Measurements from ENCODE around the gene C16orf96. TPM values are rescaled to one million over a fixed set of nuclear protein-coding genes. Genes with fewer than 3 reads are reported as not detected.

The C16orf96 gene
- total and polyA plus RNA-seq, 2 donors (not counting 3 experiments of a cell fraction or from before 2014, with no cell fraction given), result not detected

DNA sequence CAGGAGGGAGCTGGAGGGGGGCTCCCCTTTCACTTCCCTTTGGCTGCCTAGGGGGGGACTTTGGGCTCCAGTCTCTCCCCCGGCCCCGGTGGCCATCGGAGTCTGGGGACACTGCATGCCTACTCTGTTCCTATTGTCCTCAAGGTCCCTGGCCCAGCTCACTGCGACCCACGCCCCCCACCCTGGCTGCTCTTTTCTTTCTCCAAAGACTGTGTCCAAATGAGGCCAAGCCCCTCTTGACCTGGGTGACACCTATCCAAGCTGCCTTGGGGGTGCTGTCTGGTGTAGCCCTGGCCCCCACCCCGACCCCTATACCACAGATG, 45.7 kb downstream of the C16orf96 start:
- BruUV-seq (replicated peaks), result no TSS peak
- Histone ChIP-seq H2AFZ (ENCODE audit: low read depth, low read length) (no peak overlapping the region), H3K4me2 (ENCODE audit: insufficient read depth, low read length) (no peak overlapping the region), H3K27ac (ENCODE audit: insufficient read depth, low read depth, low read length) (no peak overlapping the region), H3K27me3 (ENCODE audit: control insufficient read depth in 2 of 2, insufficient read depth in 2 of 2, low read length in 2 of 2) (peaks cover 2 to 3% of the 10 kb centered on the region in 2 experiments), H4K20me1 (replicated peaks; ENCODE audit: control insufficient read depth, extremely low read depth, insufficient read depth, low read length) (no peaks in the 10 kb centered on the region), H3K4me3 (replicated peaks in 1 of 3; ENCODE audit: insufficient read depth in 1 of 3, low read depth in 1 of 3, low read length in 3 of 3) (no peak overlapping the region), H3K79me2 (ENCODE audit: control insufficient read depth, insufficient read depth, low read length) (no peaks in the 10 kb centered on the region), H3K36me3 (ENCODE audit: control insufficient read depth in 2 of 2, extremely low read depth in 1 of 2, insufficient read depth in 2 of 2, low read length in 2 of 2) (no peaks in the 10 kb centered on the region), H3K9ac (replicated peaks; ENCODE audit: extremely low read depth, insufficient read depth, low read length) (no peak overlapping the region), H3K9me3 (replicated peaks; ENCODE audit: control insufficient read depth, insufficient read depth, low read length) (no peaks in the 10 kb centered on the region), H3K4me1 (ENCODE audit: control insufficient read depth, extremely low read depth, insufficient read depth, low read length) (no peaks in the 10 kb centered on the region), H3K9me1 (replicated peaks; ENCODE audit: control insufficient read depth, extremely low read depth, insufficient read depth, low read length) (no peaks in the 10 kb centered on the region)
- intact Hi-C loops (cut with micrococcal nuclease), result no loop called here
- TF ChIP-seq FOS (IDR thresholded peaks at IDR 0.05; ENCODE audit: borderline replicate concordance, insufficient read depth, low read length), result no peak
- TF ChIP-seq GATA2 (IDR thresholded peaks at IDR 0.05; ENCODE audit: insufficient read depth, insufficient read length, low read depth, low read length), result no peak
- no peak for TF ChIP-seq JUN (IDR thresholded peaks at IDR 0.05; ENCODE audit: borderline replicate concordance, insufficient read depth, insufficient read length, low read depth)
- TF ChIP-seq, protein P1, sequence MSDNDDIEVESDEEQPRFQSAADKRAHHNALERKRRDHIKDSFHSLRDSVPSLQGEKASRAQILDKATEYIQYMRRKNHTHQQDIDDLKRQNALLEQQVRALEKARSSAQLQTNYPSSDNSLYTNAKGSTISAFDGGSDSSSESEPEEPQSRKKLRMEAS (IDR thresholded peaks at IDR 0.05; ENCODE audit: insufficient read depth, insufficient read length), result no peak
- TF ChIP-seq MYC (IDR thresholded peaks at IDR 0.05; ENCODE audit: low read depth, low read length), result no peak
- TF ChIP-seq, protein P2, sequence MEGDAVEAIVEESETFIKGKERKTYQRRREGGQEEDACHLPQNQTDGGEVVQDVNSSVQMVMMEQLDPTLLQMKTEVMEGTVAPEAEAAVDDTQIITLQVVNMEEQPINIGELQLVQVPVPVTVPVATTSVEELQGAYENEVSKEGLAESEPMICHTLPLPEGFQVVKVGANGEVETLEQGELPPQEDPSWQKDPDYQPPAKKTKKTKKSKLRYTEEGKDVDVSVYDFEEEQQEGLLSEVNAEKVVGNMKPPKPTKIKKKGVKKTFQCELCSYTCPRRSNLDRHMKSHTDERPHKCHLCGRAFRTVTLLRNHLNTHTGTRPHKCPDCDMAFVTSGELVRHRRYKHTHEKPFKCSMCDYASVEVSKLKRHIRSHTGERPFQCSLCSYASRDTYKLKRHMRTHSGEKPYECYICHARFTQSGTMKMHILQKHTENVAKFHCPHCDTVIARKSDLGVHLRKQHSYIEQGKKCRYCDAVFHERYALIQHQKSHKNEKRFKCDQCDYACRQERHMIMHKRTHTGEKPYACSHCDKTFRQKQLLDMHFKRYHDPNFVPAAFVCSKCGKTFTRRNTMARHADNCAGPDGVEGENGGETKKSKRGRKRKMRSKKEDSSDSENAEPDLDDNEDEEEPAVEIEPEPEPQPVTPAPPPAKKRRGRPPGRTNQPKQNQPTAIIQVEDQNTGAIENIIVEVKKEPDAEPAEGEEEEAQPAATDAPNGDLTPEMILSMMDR (IDR thresholded peaks at IDR 0.05; ENCODE audit: extremely low read depth in 1 of 2, insufficient read depth in 1 of 2, low read depth in 1 of 2, low read length in 2 of 2), result no peak
- no peak for TF ChIP-seq EZH2 (IDR thresholded peaks at IDR 0.05; ENCODE audit: borderline replicate concordance, low read depth, low read length, severe bottlenecking)
- no peak for TF ChIP-seq POLR2A (IDR thresholded peaks at IDR 0.05; ENCODE audit: low read depth, low read length)
- TF ChIP-seq POLR2AphosphoS5 (IDR thresholded peaks at IDR 0.05; ENCODE audit: insufficient read depth, low read depth, low read length), result no peak
- DNase-seq (ENCODE audit: low read depth, low spot score) (no peak), FAIRE-seq (no peak)
- ChIA-PET CTCF (no interaction called here), POLR2A (no interaction called here)
- dilution Hi-C loops (cut with MboI; ENCODE audit: extremely low pct_ligation_motif_present, low sequenced_read_pairs), result no loop called here

Data from endothelial cell of umbilical vein (primary cell).